DMS114 treated with DMSO at 0.1 percent for 48 hours (cell line): ENCODE measurements around the gene ARHGAP24.
"Not testable (repeated sequence)": the region's sequence is repeated elsewhere in the genome, so short reads cannot be mapped to it uniquely, and the experiment has no call there.

Experiments
- DNase-seq: peaks from one replicate; lab custom pipeline; 2025; ENCODE audit not compliant: unreplicated experiment; lab: John Stamatoyannopoulos, UW

Gene ARHGAP24

DNA sequence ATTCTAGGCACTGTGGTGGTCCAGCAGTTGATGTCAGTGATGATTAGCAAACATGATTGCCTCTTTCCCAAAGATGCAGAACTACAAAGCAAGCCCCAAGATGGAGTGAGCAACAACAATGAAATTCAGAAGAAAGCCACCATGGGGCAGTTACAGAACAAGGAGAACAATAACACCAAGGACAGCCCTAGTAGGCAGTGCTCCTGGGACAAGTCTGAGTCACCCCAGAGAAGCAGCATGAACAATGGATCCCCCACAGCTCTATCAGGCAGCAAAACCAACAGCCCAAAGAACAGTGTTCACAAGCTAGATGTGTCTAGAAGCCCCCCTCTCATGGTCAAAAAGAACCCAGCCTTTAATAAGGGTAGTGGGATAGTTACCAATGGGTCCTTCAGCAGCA is 519.6 kb downstream of the ARHGAP24 start:
- no peak for DNase-seq

DNA sequence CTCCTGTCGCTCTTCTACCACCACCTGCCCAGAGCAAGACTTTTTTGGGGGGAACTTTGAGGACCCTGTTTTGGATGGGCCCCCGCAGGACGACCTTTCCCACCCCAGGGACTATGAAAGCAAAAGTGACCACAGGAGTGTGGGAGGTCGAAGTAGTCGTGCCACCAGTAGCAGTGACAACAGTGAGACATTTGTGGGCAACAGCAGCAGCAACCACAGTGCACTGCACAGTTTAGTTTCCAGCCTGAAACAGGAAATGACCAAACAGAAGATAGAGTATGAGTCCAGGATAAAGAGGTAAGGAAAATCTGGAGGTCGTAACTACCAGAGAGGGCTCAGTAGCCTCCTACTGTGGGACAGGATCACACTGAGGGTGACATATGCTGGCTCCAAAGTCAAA is 520.4 kb downstream of the ARHGAP24 start:
- no peak for DNase-seq

DNA sequence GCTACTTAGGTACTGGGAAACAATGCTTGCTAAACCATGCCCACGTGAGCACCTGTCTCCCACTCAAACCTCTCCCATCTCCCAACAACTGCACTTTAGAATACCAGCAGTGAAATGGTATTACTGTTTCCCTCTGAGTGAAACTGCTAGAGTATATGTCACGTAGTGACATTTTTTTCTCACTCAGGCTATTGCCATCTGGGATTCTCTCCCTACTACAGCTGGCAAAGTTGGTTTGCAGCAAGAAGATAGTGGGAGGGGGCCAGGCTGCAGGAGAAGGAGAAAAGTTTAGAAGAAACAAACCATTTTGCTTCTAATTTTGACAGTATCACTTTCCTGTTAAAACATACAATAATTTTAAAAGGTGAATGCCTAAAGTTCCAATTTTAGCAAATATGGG is 526.6 kb downstream of the ARHGAP24 start:
- DNase-seq, result no peak

DNA sequence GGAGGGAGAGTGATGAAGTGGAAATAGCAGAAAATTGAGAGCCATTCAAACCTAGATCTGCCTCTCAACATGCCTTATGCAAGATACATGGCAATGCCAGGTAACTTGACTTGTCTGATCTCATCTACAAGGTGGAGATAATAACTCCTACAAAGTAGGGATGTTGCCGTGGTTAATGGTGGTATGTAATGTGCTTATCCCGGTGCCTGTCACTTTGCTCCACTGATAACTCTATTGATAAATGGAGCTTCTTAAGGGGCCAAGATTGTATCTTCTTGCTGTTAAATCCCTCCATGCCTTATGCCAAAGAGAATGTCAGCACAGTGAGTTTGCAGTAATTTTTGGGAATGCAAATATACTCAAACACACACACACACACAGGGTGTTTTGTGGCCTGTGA is 529.1 kb downstream of the ARHGAP24 start:
- DNase-seq, result no peak

DNA sequence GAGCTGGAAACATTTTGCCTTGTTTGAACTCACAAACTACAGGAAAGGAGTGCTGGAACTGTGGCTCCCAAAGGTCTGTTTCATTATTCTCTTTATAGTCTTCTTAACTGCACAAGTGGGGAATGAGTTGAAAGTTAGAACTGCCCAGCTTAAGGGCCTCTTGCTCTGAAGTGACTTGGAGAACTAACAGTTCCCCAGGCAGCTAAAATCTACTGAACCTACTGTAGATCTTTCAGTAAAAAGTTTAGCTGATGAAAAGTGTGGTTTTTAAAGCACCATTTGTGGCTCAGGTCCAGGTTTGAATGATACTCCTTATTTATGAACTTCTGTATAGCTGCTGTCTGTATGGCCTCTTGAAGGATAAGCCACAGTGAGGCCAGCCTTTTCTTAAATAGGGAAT is 531.1 kb downstream of the ARHGAP24 start:
- no peak for DNase-seq

DNA sequence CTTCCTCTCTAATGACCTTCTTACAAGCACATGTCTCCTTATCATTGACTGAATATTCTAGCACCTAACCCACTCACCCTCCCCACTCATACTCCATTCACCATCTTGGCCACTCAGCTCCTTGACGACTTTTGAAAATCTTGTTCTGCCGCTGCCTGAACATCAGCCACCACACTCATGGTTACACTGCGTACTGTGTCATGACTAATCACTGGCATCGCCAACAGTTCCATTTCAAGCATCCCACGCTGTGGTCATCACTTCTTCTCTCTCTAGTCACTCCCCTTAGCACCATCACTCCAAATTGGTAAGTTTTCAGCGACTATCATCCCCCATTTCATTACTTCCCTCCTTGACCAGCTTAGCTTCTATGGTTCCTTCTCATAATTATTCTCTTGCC is 532.1 kb downstream of the ARHGAP24 start:
- no peak for DNase-seq

DNA sequence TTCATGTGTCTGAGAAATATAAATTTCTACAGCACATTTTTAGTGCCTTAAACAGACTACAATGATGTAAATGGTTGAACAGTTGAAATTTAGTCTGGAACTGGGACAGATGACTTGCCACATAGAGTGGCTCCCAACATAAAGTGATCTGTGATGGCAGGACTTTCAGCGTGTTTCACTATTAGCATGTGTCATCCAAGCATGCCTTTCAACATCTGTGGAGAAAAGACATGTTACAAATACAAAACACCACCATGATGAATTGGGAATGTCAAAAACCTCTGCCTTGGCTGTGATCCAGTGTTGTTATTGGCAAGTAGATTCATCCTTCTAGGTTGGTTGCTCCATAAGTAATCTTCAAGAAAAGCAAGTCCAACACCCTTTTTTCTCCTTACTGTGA is 536.2 kb downstream of the ARHGAP24 start:
- DNase-seq, result no peak

DNA sequence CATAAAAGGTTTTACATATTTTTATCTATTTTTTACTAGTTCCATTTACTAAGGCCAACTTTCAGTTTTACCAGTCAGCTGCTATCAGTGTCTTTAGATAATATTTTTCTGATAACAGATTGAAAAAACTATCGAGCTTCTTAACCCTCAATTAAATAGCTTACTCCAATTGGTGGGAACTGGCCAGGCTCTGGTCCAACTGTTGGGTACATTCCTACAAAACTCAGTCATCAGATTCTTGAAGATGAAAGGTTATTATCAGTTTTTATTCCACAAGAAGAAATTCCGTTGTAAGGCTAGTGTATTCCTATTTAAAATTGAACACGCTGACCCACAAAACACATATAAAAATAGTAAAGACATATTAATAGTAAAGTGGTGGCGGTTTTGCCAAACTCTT is 538.7 kb downstream of the ARHGAP24 start:
- DNase-seq, result no peak

DNA sequence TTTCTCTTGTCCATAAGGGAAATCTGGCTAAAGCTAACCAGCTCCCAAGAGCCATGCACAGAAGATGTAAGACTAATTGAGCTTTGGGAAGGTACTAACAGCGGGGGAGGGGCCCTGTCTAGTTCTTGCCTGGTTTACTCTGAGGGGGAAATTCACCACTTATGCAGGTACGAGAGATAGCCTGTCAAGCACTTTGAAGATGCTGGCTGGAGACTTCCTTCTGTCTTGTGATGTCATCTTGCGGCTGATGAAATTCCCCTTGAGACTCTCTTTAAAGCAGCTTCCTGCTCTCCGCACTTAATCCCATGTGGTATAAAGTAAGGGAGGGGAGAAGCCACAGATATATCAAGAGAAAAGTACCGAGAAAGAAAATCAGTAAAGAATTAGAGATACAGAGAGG is 539.6 kb downstream of the ARHGAP24 start:
- no peak for DNase-seq

DNA sequence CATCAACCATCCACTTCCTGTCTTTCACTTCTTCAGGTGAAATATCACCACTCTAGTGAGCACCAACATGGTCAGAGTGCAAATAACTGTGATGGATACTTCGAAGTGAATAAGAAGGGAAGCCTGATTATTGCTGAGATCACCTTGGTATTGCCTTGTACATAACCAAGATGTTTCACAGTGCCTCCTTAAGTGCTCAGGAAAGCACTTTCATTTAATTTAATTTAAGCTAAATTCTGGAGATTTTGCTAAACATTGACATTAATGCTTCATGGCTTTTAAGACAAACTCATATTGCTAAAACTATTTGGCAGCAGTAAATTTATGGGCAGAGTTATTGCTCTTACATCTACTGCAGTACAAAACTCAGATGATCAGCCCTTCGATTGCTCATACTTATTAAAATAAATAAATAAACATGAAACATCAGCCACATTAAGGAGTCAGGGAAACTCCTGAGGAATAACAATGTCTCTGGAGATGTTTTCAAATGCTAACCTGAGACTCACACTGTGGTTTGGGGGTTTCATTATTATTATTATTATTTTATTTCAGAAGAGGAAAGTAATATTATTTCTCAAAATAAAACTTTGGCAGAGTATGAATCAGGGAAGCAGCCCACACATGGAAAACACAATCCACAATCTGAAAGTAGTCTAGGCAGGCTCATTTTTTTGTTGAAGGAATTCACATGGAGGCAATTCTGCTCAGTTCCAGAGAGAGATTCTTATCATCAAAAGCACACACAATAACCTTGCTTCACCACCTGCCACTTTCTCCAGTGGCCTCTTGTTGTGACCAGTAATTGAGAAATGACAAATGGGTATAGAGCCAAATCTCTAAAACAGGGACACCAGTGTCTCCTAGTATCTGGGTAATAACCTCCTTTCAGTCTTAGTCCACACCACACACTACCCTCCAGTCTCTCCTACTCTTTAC is 540.7 kb downstream of the ARHGAP24 start:
- DNase-seq, result no peak

DNA sequence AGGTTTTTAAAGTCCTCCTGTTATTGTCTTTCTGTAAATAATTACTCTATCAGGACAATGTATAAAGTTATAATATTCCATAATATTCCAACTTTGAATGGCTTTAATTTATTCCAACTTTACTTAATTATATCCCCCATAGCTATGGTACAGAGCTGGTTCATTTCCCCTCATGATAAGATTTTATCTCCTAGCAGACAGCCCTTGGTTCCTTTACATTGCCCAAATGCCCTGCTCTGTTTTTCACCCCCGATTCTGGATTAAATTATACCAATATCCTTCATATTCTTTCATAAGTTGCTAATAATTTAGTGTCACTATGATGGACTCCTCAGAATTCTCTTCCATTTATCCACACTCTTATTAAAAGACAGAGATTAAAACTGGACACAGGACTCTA is 544.4 kb downstream of the ARHGAP24 start:
- no peak for DNase-seq

DNA sequence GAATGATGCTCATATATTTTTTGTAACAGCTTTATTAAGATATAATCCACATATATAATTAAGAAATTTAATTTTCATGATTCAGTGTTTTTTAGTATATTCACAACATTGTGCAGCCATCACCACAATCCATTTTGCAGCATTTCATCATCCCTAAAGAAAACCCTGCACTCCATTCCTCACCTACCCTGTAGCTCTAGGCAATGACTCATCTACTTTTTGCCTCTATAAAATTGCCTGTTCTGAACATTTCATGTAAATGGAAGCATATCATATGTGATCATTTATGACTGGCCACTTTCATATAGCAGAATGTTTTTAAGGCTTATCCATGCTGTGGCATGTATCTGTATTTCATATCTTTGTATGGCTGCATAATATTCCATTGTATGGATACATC is 545.0 kb downstream of the ARHGAP24 start:
- DNase-seq, result no peak

DNA sequence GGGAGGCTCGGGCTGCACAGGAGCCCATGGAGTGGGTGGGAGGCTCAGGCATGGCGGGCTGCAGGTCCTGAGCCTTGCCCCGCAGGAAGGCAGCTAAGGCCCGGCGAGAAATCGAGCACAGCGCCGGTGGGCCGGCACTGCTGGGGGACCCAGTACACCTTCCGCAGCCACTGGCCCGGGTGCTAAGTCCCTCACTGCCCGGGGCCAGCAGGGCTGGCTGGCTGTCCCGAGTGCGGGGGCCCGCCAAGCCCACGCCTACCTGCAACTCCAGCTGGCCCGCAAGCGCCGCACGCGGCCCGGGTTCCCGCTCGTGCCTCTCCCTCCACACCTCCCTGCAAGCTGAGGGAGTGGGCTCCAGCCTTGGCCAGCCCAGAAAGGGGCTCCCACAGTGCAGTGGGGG is 546.7 kb downstream of the ARHGAP24 start:
- not testable (repeated sequence) for DNase-seq

DNA sequence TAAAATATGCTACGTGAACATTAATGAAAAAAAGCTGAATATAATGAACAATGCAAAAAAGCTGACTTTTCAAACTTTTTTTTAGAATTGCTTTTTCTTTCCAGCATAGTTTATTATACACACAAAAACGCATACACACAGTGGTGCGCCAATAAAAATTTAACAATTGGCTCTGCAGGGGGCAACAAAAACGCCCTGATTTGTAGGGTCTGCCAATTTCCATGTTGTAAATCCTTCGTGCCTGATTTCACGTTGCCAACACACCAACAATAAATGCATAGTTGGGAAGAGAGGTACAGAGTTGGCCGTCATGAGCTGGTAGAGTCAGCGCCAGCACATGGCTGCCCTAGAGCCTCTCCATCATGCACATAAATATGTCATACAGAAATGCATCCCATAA is 551.8 kb downstream of the ARHGAP24 start:
- DNase-seq, result no peak

DNA sequence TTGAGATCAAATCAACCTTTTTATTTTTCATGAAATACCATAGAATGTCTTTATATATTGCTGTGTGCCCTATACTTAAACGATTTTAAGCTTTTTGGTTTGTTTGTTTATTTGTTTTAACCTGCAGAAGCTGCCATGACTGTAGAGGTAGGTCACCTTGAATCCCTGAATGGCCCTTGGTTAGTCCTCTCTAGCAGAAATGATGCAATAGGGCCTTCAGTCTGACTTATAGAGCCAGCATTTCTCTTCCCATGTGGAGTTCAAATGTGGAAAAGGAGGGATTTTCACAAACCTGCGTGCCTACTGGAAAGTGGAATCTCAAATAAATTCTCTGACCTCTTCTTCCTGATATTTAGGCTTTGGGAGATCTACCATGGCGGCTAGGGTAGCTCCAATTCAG is 557.0 kb downstream of the ARHGAP24 start:
- no peak for DNase-seq

DNA sequence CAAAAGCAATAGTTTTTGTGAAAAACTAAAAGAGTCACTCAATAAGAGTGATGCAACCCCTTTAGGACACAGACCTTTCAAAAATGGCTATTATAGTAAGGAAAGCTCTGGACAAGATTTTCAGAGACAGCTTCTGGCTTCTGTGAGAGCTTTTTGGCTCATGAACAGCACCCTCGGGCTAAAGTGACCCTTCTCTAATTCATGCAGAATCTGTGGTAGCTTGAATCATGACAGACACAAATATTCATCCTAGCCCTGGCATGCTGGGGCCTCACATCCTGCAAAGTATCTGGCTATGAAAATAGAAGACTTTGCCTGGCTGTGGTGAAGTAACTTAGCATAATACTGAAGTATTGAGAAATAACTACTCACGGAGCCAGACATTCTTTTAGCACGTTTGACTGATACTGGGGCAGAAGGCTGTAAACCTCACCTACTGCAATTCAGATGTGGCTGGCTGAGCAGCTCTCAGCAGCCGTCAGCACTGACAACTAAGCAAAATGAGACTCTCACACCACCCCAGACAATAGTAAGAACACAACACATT is 557.6 kb downstream of the ARHGAP24 start:
- DNase-seq, result no peak

DNA sequence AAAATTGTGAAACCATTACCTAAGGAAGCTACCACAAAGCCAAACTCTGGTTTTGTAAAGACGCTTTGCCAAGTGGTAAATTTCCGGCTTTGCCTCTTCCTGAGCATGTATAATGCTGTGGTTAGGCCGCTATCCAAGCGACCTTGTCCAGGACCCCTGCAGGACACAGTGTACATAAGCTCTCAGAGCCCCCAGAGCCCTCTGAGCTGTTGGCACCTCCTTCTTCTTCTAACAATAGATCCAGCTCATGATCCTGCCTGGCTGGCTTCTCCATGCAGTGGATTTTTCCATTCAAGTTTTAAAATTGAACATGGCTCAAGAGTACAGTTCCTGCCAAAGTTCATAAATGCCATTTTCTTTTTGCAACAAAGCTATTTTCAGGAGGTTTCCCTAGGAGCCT is 558.2 kb downstream of the ARHGAP24 start:
- no peak for DNase-seq

DNA sequence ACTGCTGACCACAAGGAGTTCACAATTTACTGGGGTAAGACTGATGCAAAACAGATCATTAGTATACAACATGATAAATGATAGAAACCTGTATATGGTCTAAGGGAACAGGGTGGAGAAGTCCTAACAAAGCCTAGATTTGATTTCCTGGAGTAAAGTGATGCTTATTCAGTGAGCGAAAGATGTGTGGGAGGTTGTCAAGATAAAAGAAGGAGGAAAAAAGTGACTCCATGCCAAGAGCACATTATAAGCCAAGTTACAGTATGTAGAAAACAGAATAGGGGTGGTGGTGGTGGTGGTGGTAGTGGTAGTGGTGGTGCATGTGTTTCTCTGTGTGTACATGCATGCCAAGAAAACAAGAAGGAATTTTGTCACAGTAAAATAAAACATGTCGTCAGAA is 559.7 kb downstream of the ARHGAP24 start:
- no peak for DNase-seq

DNA sequence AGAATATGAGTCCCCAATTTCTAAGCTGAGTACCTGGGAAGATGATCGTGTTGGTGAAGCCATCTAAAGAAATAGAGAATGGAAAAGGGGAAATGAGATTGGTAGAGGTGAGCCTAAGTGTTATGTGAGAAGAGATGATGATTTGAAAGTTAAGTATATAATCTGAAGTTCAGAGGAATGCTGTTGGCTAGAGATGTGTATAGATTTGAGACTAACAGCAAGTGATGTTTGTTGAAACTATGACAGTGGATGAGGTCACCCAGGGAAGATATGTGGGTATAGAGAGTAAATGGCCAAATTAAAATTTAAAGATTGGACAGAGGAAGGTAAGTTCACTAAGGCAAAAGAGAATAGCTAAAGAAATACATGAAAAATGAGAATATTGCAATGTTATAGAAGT is 560.7 kb downstream of the ARHGAP24 start:
- DNase-seq, result no peak

DNA sequence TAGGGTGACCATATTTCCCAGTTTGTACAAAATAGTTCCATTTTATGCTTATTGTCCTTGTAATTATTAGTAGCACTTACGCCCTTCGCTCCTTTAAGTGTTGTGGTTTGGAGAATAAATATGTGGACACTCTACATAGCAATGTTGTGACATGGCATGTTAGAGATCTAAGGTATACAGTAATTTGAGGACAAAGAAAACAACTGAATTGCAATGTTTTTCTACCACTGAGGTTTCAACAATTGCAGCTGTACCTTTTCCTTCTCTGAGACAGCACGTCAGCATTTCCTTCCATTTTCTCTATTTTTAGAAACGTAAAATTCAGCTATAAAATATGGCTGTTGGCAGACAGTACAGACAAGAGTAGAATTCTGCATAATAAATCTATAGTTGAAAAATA is 561.8 kb downstream of the ARHGAP24 start:
- DNase-seq, result no peak

DNA sequence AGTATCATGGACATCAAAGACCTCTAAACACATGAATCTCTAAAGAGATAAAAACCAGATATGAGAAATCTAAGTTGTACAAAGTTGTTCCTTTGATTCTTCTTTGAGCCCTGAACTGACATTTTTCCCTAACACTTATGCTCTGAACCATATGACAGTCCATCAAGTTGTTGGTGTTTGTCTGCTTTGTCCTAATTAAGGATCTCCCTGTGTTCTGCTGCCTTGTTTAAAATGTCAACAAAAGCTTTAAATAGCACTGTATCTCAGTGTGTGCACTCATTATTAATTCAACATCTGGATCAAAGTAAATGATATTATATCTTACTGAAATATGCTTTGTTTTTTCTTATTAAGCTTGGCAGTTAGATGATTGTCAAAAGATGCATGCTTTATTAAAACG is 563.1 kb downstream of the ARHGAP24 start:
- DNase-seq, result no peak

DNA sequence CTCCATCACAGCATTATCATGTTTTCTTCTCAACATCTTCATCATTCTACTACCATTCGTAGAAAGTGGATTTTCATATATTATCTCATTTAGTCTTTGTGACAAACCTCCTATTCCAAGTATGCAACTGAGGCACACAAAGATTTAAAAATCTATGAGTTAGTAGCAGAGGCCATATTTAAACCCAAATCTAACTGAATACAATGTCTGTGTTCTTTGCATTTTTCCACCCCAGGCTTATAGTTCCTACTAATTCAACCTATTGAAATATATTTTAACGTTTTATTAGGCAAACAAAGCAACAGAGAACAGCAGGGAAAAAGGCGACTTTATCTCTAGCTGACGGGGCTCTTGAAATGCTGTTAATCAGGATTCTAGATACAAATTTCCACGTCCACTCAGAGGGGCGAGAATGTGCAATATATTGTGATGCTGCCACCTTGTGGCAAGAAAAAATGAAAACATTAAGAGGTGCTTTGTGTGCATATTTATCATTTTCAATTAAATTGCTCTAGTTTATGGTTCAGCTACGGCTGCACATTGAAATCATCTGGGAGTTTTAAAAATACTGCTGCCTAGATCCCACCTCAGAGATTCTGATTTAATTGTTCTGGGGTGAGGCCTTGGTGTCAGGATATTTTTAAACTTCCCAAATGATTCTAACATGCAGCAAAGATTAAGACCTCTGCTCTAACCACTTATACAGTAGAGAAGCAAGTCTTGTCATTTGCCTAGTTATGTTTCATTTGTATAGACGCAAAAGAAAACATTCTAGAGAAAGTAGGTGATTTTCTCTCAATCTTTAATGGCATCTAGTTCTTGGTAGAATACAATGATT is 569.0 kb downstream of the ARHGAP24 start:
- DNase-seq, result peak; percentile 1
